Erythroblast (primary cell): ENCODE results near the gene XDH.

ENCODE experiments used
- DNase-seq, 2 experiments: peaks; one replicate each; lab custom pipeline; 2025; lab: John Stamatoyannopoulos, UW
- GATA1 ChIP-seq: IDR thresholded peaks from 2 replicates; pipeline ENCODE4 v1.6.1; 2011; ENCODE audit warnings: low read depth, mild to moderate bottlenecking, control low read depth, low read length, moderate library complexity
- POLR2A ChIP-seq: IDR thresholded peaks from 2 replicates; pipeline ENCODE4 v1.6.1; 2011; ENCODE audit warnings: mild to moderate bottlenecking, low read length

The XDH gene

DNA sequence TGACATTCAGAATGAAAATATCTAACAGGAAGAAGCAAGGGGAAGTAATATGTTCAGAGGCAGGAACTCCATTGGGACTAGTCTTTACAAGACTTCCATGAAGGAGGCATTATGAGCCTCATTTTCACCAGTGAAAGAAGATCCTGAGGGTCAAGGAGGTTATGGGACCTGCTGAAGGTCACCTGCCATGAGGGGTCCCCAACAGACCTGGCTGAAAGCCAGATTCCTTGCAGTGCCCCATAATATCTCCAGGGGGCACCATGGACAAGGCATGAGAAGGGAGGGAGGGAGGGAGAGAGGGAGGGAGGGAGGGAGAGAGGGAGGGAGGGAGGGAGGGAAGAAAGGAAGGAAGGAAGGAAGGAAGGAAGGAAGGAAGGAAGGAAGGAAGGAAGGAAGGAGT is 27.9 kb downstream of the XDH start:
- TF ChIP-seq GATA1 = no peak
- no peak for TF ChIP-seq POLR2A
- peak; percentile 3 to 16 for DNase-seq

DNA sequence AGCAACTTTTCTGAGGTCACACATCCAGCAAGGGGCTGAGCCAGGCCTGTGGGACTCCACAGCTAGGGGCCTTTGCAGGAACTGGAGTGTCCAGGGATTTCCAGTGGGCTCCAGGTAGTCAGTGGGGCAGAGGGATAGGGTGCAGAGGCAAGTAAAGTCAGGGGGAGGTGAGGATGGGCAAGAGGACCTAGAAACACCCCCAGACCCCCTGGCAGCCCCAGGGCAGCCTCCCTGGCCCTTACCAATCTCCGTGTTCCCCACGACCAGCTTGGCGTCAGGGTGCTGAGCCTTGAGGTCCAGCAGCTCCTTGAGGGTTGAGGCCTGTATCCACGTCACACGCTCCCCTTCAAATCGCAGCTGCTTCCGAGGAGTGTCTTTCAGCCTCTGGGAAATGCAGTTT is 28.4 kb downstream of the XDH start:
- no peak for TF ChIP-seq POLR2A
- no peak for TF ChIP-seq GATA1

DNA sequence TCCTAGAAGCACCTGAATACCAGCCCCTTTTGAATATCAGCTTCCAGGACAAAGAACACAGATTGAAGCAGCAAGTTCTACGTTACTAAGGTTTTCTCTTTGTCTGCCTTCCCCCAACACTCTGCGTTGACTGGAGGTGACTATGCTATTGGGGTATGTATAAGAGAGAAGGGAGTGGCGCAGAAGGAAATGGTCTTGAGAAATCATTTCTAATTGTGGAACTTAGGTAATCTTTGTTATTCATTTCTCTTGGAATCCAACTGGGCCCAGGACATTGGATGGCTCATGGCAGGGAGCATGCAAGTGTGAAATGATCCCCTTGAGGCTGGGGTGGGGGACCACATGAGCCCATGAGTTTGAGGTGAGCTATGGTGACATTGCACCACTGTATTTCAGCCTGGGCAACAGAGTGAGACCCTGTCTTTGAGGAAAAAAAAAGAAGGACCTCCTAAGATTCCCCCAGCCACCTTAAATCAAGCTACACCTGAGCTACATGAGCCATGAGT is 29.7 kb downstream of the XDH start:
- TF ChIP-seq POLR2A (no peak), GATA1 (no peak)
- DNase-seq = no peak

More for the DNA sequence above, 28.4 kb downstream of the XDH start:
- no peak for DNase-seq

DNA sequence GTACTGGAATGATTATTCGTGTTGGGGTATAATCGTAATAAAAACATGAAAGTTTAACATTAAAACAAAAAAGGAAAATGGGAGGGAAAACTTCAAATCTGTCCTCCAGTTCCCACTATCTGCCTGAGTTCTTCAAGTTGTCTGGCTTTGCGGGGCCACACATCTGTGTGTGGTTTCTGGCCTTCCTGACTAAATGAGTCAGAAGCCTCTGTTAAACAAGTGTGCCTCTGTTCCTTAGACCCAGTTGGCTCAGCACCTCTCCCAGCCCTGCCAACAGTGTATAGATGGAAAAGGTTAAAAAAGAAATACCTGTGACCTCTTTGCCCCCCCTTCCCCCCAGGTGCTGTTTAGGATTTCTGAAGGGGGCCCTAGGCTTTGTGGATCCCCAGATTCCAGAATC is 30.2 kb downstream of the XDH start:
- no peak for TF ChIP-seq POLR2A
- TF ChIP-seq GATA1 = no peak
- DNase-seq = no peak

DNA sequence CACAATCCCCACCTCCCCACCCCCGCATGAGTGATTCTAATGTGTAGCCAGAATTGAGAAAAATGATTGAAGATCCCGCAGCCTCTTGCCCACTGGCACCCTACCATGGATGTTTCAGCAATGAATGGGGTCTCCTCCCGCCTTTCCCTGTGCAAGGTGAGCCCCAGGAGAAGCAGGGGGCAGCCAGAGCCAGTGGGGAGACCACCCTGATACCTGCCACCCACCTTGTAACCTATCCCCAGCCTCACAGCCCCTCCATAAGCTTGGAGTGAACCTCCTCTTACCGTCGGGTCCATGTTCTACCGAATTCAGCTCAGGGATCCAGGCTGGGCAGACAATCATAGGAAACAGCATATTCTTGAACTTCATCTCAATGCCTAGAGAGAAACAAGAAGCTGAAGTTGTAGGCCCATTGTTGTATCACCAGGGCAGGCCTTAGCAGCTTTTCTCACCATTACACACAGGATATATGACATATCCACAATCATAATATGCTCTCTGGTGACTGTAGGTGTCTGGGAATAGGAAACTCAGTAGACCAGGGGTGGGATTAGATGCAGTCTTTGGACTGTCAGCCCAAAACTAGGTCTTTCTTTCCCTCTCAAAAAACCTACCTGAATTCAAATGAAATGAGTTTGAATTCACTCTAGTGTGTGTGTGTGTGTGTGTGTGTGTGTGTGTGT is 30.9 kb downstream of the XDH start:
- no peak for DNase-seq
- TF ChIP-seq POLR2A = no peak
- no peak for TF ChIP-seq GATA1

DNA sequence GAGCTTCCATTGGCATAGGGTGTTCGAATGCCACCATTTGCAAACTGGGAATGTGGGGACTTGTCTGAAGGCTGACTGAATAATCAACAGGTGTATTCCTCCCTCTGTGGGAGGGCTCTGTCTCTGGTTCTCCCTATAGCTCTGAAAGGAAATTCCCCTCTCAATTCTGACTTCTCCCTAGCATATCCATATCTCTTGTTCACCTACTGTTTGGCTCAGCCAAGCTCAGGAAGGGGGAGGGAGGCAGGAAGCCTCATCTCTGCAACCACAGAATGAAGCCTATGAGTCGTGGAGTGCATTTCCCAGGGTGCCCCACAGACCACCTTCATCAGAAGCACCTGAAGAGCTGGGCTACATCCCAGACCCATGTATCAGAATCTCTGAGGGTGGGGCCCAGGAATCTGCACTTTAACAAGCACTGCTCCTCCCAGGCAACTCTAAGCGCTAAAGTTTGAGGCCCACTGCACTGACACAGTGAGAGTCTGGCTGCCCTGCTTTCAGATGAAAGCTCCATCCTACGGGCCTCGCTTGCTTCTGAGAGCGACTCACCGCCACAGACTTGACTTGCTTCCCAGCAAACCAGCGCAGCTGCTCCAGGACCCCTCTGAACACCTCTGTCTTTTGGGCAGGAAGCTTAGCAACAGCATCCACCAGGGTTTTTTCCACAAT is 32.0 kb downstream of the XDH start:
- TF ChIP-seq POLR2A (no peak), GATA1 (no peak)
- no peak for DNase-seq

DNA sequence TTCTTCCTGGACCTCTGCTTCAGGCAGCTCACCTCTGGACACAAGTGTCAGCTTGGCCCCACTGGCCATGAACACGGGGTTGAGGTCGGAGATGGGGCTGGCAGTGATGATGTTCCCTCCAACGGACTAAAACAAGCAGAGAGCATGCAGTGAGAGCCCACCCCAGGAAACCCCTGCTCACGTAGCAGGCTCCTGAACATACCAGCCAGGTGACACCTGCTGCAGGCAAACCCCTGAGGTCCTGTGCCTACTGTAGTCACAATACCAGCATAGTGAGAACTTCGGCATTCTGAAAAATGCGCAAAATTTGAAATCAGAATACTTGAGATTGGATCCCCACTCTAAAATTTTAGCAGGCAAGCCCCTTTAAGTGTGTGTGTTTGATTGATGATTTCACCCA is 32.9 kb downstream of the XDH start:
- no peak for DNase-seq
- TF ChIP-seq GATA1 (no peak), POLR2A (no peak)

DNA sequence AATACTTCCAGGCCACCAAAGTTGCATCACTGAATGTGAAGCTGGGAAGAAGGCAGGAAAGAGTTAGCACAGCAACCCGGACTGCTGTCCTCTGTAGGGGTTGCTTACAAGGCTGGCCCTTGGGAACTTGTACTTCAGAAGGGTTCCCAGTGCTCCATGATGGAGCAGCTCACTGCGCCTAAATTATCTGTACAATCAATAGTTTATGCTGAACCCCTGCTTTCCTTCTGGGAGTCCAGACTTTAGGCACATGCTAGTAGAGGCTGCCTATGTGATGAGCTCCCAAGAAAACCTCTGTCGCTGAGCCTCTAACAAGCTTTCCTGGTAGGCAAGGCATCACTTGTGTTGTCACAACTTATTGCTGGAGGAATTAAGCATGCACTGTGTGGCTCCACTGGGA is 34.3 kb downstream of the XDH start:
- no peak for DNase-seq
- TF ChIP-seq POLR2A (no peak), GATA1 (no peak)

DNA sequence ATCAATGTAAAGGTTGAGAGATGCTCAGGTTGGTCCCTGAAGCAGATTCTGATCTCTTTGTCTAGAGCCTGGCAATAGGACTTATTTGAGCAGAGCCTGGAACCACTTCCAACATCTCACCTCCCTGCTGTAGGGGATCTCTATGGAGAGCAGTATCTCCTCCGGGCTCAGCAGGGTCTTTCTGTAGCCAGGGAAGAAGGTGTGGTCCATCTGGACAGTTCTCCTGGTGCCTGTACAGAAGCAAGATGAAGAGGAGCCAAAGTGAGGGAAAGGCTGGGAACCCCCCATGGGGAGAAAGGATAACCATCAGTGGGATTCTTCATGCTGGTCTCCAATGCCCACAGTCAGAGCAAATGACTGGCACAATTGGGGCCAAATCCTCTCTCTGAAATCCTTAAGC is 34.8 kb downstream of the XDH start:
- no peak for DNase-seq
- TF ChIP-seq POLR2A (no peak), GATA1 (no peak)

DNA sequence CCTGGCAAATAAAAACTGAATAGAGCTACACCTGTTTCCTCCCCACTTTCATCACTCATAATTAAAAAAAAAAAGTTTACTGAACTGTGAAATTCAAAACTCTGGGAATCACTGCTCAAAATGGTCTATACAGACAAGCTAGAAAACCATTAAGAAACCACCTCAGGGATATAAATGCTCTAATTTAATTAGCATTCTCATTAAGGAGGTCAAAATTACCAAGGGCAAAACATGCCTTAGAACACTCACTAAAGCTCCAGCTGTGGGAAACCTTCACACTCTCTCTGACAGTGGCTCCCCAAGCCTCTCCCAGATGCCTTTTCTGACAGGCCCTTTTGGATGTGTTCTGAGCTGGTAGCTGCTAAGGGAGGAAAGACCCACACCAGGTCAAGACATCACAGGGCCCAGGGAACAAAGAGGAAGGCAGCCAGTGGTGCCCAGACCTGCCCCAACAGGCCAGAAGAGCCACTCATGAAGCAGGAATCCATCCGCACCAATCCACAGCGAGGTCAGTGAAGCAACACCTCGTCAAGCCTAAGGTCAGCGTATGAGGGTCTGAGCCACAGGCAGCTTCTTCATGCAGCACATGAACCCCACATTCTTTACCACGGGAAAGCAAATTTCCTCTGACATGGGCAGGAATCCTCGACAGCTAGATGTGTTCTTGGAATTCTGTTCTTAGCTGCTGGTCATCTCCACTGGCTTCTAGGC is 35.6 kb downstream of the XDH start:
- DNase-seq = no peak
- TF ChIP-seq GATA1 (no peak), POLR2A (no peak)

DNA sequence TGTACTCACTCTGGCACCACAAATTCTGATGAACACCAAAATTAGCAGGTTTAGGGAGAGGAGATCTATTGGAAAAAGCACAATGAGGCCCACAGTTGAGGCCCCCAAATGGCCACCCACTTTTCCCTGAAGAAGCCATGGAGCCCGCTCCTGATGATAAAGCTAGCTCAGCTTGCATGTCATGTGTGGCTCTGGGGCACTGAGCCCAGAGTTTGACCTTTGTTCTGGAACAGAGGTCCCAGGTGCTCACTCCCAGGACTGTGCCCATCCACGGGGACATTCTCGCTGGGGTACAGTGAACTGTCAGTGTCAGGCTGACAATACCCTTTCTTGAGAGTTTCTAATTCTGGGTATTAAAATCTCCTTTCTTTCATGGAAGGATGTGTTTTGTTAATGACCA is 36.2 kb downstream of the XDH start:
- no peak for DNase-seq
- no peak for TF ChIP-seq POLR2A
- no peak for TF ChIP-seq GATA1

DNA sequence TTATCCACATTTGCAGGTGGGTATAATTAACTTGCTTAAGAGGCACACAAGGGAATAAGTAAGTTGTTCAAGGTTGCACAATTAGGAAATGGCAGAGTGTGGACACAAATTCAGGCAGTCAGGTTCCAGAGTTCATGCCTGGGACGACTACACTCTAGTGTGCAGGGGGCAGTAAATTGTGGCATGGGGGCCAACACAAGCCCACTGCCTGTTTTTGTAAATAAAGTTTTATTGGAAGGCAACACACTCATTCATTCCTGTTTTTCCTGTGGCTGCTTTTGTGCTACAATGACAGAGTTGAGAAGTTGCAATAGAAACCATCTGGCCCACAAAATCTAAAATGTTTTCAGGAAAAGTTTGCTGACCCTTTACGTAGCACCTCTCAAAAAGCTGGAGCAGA is 41.4 kb downstream of the XDH start:
- no peak for DNase-seq
- no peak for TF ChIP-seq GATA1
- no peak for TF ChIP-seq POLR2A

DNA sequence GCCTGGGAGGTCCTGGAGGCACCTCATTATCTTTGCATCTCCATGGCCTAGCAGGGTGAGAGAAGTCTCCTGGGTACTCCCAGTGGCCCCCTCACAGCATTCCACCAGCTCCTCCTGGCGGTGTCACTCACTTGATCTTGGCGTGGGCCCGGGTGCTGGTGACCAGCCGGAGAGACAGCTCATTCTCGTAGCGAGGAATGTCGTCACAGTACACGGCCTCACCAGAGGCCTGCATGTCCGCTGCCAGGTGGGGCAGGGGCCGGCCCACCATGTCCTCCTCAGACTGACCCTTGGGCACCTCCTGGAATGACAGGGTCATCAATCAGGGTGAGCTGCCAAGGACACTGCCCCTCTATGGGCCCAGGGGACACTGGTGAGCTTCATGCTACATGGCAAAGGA is 42.4 kb downstream of the XDH start:
- no peak for TF ChIP-seq GATA1
- TF ChIP-seq POLR2A = no peak

DNA sequence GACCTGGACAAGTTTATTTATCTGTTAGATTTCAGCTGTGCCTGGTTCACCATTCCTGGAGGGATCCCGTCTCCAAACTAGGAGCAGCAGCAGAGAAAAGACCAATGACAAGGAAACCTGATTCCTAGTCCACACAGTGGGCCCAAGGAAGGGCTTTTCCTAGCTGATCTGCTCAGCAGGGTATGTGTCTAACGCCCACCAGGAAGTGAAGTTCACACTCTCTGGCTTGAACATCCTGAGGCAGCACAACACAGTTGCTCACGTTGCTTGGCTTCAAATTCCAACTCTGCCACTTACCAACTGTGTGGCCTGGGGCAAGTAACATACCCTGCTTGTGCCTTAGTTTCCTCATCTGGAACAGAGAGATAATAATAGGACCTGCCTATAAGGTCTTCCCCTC is 42.9 kb downstream of the XDH start:
- DNase-seq = no peak
- TF ChIP-seq POLR2A (no peak), GATA1 (no peak)

More for the DNA sequence above, 42.4 kb downstream of the XDH start:
- DNase-seq = no peak

DNA sequence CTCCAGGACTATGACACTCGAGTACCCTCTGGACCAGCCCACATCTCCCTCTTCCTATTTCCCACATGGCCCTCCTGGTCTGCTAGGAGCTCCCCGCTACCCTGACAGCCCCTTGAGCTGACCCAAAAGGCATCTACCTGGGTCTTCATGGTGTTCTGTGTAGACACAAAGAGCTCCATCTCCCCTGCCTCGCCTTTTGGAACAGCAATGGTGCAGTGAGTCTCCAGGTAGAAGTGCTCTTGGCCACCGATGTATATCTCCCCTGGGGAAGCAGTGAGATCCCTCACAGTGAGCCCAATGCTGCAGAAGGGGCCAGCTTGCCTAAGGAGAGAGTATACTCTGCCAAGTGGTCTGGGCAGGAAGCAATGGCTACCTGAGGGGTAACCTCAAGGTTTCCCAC is 47.8 kb downstream of the XDH start:
- TF ChIP-seq GATA1 (no peak), POLR2A (no peak)
- DNase-seq = no peak
